ENCODE data around the gene TGIF2.

The TGIF2 gene

DNA sequence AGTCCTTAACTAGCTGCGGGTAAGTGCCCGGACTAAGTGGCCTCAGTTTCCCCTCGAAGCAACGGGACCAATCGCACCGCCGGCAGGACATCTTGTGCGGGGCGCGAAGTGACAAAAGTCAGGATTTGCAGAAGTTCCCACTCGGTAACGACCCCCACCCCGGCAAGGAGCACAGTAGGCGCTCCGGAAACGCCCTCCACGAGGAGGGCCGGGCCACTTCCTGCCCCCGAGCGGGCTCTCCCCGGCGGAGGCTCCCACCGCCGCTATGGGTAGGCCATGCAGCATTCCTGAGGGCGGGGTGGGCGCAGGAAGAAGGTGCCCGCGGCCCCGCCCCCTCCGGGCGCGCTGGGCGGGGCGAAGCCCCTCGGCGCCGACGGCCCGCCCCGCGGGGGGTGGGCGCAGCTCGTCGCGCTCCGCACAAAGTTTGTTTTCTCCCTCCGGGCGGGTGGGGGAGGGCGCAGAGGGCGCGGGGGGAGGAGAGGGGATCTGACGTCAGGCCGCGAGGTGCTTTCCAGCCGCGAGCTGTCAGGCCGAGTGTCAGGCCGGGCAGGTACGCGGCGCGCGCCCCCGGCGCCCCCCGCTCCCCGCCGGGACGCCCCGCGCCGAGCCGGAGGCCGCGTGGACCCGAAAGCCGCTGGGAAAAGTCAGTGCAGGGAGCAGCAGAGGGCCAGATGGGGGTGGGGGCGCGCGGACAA is at the start of gene TGIF2:
TSS of gene TGIF2 (plus strand) at position 495 of the 695 bp plus-strand sequence. CDS start 5,178 bp downstream, outside the sequence.
- DNase-seq = peak; percentile 42

DNA sequence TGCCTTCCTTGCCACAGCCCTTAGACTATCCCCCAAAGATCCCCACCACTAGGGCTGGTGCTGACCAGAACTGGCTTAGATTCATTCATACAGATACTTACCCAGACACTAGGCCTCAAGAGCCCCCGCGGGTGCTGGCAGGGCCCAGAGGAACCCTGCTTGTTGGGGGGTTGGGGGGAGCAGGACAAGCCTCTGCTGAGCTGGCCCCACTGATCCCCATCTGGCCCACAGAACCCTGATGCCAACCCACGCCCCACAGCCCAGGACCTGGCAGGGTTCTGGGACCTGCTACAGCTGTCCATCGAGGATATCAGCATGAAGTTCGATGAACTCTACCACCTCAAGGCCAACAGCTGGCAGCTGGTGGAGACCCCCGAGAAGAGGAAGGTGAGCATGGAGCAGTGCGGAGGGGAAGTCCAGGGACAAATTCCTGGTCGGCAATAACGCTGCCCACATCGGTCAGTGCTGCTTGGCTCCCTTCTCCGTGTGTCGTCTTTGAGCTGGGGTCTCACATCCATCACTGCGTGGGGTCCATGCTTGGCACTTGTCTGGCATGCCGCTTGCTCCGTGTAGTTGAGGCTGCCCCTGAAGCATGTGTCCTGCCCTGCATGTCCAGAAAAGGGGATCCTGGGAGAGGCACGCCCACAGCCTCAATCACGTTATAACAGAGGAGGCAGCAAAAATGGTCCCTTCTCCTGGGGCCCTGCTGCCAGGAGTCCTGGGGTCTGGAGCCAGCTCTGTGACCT is 47.6 kb upstream of the TGIF2 start:
- DNase-seq = no peak

DNA sequence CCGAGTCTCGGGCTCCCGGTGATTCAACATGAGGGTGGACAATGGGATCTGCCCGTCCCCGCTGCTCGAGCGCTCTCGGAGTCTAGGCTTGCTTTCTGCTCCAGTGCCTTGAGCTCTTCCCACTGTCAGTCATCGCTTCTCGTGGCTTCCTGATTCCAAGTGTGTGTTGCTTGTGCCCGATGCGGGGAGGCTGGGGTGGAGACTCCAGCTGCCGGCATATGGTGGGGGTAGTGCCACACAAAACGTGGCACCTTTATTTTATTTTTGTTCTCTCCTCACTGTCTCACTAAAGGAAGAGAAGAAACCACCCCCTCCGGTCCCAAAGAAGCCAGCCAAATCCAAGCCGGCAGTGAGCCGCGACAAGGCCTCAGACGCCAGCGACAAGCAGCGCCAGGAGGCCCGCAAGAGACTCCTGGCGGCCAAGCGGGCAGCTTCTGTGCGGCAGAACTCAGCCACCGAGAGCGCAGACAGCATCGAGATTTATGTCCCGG is 46.8 kb upstream of the TGIF2 start:
- no peak for DNase-seq

DNA sequence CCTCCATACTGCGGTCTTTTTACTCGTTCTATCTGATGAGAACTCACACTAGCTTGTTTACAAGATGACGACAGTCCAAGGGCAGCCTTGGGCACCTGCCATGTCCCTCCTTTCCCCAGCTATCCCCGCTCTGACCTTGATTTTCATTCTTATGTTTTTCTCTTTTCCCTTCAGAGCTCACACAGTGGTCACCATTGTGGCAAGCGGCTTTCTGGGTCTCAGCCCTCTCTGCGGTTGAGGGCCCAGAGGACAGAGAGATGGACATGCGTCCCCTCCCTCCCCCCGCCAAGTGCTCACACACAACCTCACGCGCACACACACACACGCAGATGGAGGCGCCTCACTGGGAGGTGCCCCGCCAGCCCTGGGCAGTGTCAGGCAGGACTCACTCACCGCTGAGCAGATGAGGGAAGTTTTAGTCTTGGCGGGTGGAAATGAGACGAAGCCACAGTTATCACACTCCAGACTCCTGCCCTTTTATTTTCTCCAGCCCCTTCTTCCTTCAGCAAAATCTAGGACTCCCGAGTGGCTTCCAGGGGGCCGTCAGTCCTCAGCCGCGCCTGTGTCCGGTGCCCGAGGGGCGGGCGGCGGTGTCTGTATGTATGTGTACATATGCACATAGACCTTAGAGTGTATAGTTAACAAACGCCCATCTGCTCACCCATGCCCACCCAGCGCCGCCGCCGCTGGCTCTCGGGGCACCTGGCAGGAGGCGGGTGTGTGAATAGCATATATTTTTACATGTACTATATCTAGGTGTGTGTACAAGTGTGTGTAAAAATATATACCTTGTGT is 45.9 kb upstream of the TGIF2 start:
- no peak for DNase-seq

DNA sequence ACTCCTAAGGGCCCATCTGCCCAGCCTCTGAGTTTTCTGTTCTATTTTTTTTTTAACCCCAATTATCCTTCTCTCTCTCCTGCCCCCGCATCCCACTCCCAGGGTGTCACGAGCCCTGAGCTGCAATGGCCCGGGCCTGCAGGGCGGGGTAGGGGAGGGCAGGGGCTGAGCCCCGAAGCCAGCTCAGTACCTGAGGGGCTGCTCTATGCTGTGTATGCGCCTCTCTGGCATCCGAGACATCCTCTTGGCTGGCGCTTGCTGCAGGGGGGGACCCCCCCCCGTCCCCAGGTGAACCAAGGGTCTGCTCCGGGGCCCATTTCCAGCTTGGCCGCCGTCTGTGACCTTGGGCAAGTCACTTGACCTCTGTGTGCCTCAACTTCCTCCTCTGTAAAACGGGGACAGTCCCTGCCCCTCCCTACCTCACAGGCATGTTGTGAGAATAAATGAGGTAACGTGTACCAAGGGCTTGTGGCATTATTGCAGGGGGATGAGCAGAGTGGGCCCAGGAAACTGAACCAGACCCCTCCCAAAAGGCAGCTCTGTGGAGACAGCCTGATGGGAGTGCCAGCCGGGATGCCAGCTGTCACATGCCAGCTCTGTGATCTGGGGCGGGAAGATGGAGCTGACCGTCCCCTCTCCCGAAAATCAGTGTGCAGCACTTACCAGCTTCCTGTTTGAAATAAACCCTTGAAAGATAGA is 45.1 kb upstream of the TGIF2 start:
- DNase-seq = no peak

DNA sequence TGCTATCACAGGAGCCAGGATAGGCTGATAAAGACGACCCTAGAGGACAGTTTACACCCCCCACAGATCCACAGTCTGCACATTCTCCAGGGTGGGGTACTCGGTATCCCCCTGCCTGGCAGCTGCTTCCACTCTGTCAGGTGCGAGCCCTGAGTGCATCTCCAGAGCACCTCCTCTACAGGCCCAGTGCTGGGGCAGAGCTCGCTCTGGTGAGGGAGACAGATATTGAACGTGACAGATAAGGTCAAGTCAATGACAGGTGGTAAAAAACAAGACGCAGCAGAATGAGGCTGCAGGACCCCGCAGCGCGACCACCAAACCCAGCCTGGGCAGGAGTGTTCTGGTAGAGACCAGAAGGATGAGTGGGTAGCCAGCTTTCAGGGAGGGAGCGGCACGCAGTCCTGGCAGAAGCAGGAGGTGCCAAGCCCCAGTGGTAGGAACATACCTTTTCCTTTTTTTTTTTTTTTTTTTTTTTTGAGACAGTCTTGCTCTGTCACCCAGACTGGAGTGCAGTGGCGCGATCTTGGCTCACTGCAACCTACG is 44.5 kb upstream of the TGIF2 start:
- DNase-seq = no peak

DNA sequence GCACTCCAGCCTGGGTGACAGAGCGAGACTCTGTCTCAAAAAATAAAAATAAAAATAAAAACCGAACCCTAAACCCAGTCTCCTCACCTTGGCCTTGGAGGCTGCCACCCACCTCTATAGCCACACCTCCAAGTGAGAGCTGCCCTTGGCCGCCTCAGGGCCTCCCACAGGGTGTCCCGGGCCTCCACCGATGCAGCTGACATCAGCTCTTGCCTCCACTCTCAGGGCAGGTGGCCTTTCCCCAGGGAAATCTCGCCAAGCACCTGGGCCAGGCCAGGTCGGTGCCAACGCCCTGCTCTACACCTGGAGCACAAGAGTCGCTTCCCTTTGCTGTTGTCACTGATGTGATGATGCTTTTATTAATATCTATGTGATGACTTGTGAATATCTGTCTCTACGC is 41.0 kb upstream of the TGIF2 start:
- DNase-seq = no peak

DNA sequence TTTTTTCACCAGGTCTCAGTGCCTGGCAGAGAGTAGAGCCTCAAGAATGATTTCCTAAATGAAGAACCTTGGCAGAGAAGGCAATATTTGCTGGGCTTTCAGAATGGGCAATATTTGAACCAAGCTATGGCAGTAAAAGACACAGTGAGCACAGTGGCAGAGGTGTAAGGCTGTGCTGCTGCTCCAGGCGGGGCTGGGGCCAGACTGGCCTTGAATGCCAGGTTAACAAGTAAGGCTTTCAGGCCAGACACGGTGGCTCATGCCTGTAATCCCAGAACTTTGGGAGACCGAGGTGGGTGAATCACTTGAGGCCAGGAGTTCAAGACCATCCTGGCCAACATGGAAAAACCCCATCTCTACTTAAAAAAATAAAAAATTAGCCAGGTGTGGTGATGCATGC is 40.6 kb upstream of the TGIF2 start:
- no peak for DNase-seq

DNA sequence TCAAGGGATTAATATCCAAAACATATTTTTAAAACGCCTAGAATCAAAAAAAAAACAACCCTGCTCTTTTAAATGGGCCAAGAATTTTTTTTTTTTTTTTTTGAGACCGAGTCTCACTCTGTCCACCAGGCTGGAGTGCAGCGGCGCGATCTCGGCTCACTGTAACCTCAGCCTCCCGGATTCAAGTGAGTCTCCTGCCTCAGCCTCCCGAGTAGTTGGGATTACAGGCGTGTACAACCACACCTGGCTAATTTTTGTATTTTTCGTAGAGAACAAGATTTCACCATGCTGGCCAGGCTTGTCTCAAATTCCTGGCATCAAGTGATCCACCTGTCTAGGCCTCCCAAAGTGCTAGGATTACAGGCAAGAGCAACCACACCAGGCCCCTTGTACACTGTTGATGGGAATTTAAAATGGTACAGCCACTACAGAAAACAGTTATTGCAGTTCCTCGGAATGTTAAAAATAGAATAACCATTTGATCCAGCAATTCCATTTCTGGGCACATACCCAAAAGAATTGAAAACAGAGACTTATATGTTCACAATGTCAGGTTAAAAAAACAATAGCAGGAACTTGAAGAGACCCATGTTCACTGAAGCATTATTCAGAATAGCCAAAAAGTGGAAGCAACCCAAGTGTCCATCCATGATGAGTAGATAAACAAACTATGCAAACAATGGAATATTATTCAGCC is 35.2 kb upstream of the TGIF2 start:
- DNase-seq = no peak

DNA sequence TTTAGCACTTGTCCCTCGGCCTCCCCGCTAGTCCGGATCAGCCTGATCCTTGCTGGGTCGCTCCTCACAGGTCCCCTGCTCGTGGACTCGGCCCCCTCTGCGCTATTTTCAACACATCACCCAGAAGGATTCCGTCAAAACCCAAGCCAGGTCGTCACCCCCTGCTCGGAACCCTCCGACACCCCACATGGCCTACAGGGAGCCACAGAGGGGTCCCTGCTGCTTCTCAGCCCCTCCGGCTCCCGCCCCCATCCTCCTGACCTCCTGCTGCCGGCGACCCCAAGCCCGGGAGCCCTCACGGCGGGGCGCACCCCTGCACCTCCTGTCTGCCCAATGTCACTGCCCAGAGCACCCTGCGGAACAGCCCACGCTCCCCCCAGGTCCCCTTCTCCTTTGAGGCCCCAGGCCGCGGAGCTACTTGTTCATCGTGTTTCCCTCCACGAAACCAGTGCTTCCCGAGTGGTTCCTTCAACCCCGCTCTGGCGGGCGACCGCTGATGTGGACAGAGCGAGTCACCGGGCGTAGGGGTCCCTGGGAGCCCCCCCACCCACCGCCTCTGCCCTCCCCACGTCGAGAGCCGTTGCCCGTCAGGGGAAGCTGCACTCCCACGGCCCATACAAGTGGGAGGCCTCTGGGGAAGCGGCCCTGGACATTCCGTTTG is 32.7 kb upstream of the TGIF2 start:
- DNase-seq = no peak

DNA sequence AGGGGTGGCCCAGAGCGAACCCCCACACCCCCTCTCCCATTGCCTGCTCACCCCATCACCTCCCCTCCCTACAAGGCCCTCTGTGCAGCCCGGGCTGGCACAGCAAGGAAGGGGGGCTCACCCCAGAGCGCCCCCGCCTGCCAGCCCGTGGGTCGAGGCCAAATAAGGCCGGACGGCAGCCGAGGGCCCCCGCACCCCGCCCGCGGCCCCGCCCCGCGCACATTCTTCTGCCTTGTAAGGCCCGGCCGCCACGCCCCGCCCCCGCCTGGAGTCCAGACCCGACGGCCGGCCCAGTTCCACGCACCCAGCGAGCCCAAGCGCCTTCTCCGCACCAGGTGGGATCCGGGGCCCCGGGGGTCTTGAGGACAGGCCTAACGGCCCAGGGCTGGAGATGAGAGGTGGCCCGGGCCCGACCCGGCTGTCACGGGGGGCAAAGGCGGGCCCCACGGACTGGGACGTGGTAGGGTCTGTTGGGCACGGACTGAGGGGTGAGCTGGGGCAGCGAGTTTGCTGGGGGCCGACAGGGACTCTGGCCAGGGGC is 32.1 kb upstream of the TGIF2 start, which contains the start of gene MYL9:
TSS of gene MYL9 (plus strand) at position 293 of the 541 bp plus-strand sequence. CDS start 3,366 bp downstream, outside the sequence.
- no peak for DNase-seq

DNA sequence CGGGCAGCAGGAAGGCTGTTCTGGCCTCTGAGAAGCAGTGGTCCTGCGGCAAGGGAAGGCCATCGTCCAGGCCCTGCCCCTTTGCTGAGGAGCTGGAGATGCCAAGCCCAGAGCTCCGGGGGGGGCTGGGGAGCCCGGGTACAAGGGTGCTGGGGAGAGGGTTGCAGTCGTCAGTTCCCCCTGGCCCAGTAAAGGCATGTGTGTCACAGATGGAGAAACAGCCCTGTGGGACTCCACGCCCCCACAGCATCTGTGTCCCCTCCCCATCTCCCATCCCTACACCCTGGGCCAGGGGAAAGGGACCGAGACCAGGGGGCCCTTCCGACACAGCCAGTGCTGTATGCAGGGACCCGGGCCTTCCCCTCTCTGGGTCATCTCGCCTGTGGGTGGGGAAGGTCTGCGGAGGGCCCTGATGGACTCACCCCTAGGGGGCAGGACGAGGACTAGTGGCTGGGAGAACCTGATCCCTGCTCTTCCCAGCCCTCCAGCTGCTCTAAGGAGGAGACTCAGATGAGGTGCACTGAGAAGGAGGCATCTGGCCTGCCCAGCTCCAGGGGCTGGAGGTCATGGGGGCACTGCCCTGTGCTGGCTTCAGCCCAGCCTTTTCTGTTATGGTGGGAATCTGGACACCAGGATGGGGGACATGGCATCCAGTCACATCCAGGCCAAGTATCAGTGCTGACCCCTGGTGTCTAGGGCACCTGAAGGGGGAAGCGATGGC is 31.5 kb upstream of the TGIF2 start:
- DNase-seq = no peak

DNA sequence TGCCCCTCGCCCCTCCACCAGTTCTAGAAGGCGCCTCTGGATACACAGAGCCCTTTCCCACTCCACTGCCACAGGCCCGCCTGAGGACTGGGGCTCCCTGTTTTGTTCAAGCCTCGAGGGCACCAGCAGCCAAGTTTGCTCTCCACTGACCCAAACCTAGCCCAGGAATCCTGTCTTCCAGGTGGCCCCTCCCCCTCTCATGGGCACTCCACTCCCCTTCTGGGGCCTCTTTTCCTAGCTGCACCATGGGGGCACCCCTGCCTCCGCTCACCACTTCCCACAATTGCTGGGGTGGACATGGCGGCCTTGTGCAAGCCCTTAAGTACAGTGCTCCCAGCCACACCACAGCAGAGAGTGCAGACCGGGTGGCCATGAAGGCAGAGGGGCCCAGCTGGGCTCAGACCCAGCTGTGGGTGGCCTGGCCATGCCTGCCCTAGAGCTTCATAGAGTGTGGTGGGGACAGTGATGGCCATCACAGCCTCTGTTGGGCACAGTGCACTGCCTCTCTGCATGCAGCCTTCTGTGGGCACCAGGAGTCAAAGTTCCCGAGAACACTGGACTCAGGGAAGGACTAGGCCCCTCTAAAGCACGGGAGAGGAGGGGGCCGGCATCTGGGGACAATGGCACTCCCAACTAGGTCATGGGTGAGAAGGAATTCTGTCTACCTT is 30.7 kb upstream of the TGIF2 start:
- DNase-seq = no peak

DNA sequence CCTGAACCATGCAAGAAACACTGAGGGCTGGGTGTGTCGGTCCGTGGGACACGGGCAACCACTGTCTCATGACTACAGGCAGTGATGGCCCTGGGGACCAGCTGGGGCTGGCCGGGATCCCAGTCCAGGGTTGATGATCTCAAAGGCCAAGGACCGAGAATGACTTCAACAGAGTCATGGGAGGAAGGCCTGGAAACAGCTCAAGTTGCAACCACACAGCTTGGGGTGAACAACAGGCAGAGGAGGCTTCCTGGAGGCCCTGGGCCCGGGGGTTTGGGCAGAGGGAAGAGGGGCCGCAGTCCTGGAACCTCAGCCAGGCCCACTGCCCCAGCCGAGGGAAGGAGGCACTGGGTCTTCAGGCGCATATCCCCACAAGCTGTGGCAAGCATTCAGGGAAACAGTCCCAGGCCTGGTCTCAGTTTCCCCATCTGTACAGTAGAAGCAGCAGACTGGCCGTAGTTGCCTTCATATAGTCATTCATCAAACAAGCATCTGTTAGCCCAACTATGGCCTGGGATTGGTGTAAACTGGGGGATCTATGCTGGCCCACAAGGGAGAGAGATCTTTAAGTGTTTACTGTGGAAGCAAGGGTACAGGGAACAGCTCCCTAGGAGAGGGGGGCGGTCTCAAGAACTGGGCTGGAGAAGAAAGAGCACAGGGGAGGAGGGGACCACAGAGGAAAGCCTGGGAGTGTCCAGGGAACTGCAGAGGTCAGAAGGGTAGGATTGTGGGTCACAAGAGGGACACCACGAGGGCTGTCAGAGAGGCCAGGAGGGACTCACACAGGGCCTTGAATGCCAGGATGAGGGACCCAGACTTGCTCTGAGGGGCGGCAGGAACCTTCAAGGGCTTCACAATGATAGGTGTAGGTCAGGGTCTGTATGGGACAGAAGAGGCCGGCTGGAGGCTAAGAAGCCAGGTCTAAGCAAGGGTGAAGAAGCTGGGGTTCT is 29.9 kb upstream of the TGIF2 start:
- DNase-seq = no peak

DNA sequence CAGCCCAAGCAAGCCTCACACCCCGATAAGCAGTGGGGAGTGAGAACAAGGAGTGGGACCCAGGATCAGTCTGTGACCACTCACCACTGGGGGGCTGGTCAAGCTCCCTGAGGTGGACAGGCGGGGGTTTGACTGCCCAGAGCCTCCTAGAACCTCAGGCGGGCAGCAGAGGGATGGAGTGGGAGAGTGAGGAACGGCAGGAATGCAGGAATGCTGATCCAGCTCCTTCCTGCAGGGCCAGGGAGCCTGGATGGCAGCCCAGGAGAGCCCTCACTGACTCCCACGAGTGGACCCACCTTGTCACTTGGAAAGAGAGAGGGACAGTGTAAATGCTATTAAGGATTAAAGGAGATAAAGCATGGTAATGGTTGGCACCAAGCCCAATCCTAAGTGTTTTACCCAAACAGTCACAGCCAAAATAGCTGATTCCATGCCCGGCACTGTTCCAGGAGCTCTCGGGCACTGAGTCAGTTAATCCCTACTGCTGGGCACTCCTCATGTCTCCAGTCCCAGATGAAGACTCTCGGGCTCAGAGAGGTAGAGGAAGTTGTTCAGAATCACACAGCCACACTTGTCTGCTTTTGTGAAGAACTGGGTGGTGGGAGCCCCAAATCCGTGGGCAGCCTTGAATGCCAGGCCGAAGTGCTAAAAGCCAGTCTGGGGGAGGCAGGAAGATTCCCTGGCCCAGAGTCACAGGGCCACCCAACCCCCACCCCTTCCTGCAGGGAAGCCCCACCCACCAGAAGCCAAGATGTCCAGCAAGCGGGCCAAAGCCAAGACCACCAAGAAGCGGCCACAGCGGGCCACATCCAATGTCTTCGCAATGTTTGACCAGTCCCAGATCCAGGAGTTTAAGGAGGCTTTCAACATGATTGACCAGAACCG is 29.0 kb upstream of the TGIF2 start:
- no peak for DNase-seq

DNA sequence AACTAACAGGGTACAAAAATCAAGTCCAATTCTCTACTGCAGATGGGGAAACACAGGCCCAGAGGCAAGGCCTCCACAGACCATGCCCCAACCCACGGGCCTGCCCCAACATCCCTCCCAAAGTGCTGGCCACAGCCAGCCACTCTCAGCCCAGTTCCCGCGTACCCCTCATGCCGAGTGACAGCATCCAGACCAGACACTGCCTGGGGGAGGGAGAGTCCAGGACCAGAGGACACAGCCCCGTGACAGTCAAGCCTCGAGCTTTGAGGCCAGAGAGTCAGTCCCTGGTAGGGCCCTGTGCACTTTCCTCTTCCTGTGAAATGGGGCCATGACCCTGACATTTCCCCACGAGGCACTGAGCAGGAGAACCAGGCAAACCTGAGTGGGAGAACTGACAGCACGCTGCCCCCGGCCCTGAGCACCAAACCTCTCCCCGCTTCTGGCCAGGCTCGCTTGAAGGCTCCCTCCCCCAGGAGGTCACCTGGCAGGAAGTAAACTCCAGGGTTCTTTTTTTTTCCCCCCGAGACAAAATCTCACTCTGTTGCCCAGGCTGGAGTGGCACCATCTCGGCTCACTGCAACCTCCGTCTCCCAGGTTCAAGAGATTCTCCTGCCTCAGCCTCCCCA is 27.2 kb upstream of the TGIF2 start:
- no peak for DNase-seq
